Fibroblast of lung (primary cell): ENCODE measurements around the gene COBL. TPM values are rescaled to one million over a fixed set of nuclear protein-coding genes. Genes with fewer than 3 reads are reported as not detected.

Experiments
- DNase-seq, 2 donors: peaks; one replicate each; pipeline versions ENCODE4 v3.0.0 to v3.0.0-alpha.2; 2010; ENCODE audit warnings: low read depth in 2 of 2
- H2AFZ ChIP-seq: 2 replicates; pipeline ENCODE4 v1.5.1; 2012; ENCODE audit warnings: low read length, control low read depth, inconsistent platforms
- H3K27ac ChIP-seq: 2 replicates; pipeline ENCODE4 v1.5.1; 2011; ENCODE audit warnings: low read length, control low read depth; ENCODE audit not compliant: insufficient read depth
- H3K27me3 ChIP-seq: 2 replicates; pipeline ENCODE4 v1.5.1; 2011; ENCODE audit warnings: mild to moderate bottlenecking, low read length; ENCODE audit not compliant: control insufficient read depth, insufficient read depth
- H3K36me3 ChIP-seq: 2 replicates; pipeline ENCODE4 v1.5.1; 2011; ENCODE audit warnings: low read length; ENCODE audit not compliant: control insufficient read depth, insufficient read depth
- H3K4me1 ChIP-seq: 2 replicates; pipeline ENCODE4 v1.5.1; 2011; ENCODE audit warnings: low read length; ENCODE audit not compliant: control insufficient read depth, insufficient read depth; ENCODE audit errors: extremely low read depth
- H3K4me2 ChIP-seq: 2 replicates; pipeline ENCODE4 v1.5.1; 2011; ENCODE audit warnings: low read length, control low read depth; ENCODE audit not compliant: insufficient read depth; ENCODE audit errors: extremely low read depth
- H3K4me3 ChIP-seq, 4 experiments: fragments of 200-600 bp in 1 of 4; sonication (generic) in 1 of 4; replicated peaks in 1 of 4; 2 replicates each; pipeline ENCODE4 v1.5.1; 2011 to 2016; ENCODE audit warnings: low read length in 4 of 4, low read depth in 3 of 4, mild to moderate bottlenecking in 3 of 4, control low read depth in 2 of 4, inconsistent platforms in 1 of 4, mixed read lengths in 1 of 4; ENCODE audit not compliant: insufficient read depth in 1 of 4; ENCODE audit errors: control extremely low read depth in 1 of 4
- H3K79me2 ChIP-seq: 2 replicates; pipeline ENCODE4 v1.5.1; 2012; ENCODE audit warnings: mild to moderate bottlenecking, low read length, inconsistent platforms; ENCODE audit not compliant: control insufficient read depth, insufficient read depth
- H3K9ac ChIP-seq: 2 replicates; pipeline ENCODE4 v1.5.1; 2011; ENCODE audit warnings: mild to moderate bottlenecking, low read length, control low read depth; ENCODE audit not compliant: insufficient read depth
- H3K9me3 ChIP-seq: 2 replicates; pipeline ENCODE4 v1.5.1; 2012; ENCODE audit warnings: low read depth, low read length; ENCODE audit not compliant: control insufficient read depth, insufficient read depth
- H4K20me1 ChIP-seq: 2 replicates; pipeline ENCODE4 v1.5.1; 2011; ENCODE audit warnings: low read length; ENCODE audit not compliant: control insufficient read depth, insufficient read depth; ENCODE audit errors: extremely low read depth
- EZH2 ChIP-seq: IDR thresholded peaks from 2 replicates; pipeline ENCODE4 v1.5.1; 2012; ENCODE audit warnings: low read length, control low read depth, mild to moderate bottlenecking; ENCODE audit errors: missing control alignments
- polyA plus RNA-seq, 2 donors: library from polyadenylated mRNA; depleted of rRNA in 1 of 2; stranded (reverse) in 1 of 2; unstranded in 1 of 2; fragments of >200 nt; gene quantifications; 2 replicates each; pipeline ENCODE4 v1.2.1, GENCODE V29; 2011 to 2012; ENCODE audit warnings: missing spikeins in 1 of 2
- total RNA-seq: library from RNA; depleted of rRNA; stranded (reverse); fragments of >200 nt; gene quantifications from 2 replicates; pipeline ENCODE4 v1.2.1, GENCODE V29; 2014
- TF ChIP-seq, protein P1 (sequence below), 2 donors: IDR thresholded peaks in 1 of 2; conservative IDR thresholded peaks in 1 of 2; 1 replicate in 1 of 2; 2 replicates in 1 of 2; pipeline ENCODE4 v1.5.1; 2011 to 2012; ENCODE audit warnings: low read length in 2 of 2, control low read depth in 1 of 2, inconsistent platforms in 1 of 2, low read depth in 1 of 2, mild to moderate bottlenecking in 1 of 2

Gene COBL
- total and polyA plus RNA-seq, 2 donors (not counting 1 experiment from before 2014, with no cell fraction given), result 0.10 to 0.33 TPM

DNA sequence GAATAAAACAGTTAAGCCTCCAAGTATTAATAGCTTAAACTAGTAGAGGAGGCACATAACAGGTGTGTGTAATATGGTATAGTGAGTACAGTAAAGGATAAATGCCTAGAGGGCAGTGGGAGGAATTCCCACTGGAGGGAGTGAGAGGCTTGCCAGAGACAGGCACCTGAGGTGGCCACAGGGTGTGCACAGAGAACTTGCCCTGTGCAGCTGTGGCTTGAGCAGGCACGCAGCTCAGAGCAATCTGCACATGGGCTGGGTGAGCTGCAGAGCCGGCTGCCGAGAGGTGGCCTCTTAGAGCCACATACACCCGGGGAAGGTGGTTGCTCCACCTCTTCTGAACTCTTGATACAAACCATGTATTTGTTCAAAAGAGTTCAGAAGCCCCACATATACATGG lies 237.1 kb downstream of the COBL start:
- H3K9ac ChIP-seq, result no peak overlapping the region
- no peak overlapping the region for H3K4me3 ChIP-seq
- no peaks in the 10 kb centered on the region for H3K4me1 ChIP-seq
- peaks cover 2% of the 10 kb centered on the region for H3K27me3 ChIP-seq
- H3K27ac ChIP-seq, result no peak overlapping the region
- no peaks in the 10 kb centered on the region for H4K20me1 ChIP-seq
- H3K36me3 ChIP-seq, result no peaks in the 10 kb centered on the region
- no peak for DNase-seq
- H3K4me2 ChIP-seq, result no peak overlapping the region
- no peaks in the 10 kb centered on the region for H3K9me3 ChIP-seq
- no peaks in the 10 kb centered on the region for H3K79me2 ChIP-seq
- H2AFZ ChIP-seq, result no peak overlapping the region
- TF ChIP-seq EZH2, result no peak
- TF ChIP-seq, protein P1, sequence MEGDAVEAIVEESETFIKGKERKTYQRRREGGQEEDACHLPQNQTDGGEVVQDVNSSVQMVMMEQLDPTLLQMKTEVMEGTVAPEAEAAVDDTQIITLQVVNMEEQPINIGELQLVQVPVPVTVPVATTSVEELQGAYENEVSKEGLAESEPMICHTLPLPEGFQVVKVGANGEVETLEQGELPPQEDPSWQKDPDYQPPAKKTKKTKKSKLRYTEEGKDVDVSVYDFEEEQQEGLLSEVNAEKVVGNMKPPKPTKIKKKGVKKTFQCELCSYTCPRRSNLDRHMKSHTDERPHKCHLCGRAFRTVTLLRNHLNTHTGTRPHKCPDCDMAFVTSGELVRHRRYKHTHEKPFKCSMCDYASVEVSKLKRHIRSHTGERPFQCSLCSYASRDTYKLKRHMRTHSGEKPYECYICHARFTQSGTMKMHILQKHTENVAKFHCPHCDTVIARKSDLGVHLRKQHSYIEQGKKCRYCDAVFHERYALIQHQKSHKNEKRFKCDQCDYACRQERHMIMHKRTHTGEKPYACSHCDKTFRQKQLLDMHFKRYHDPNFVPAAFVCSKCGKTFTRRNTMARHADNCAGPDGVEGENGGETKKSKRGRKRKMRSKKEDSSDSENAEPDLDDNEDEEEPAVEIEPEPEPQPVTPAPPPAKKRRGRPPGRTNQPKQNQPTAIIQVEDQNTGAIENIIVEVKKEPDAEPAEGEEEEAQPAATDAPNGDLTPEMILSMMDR (conservative IDR thresholded peaks at IDR 0.05 in 1 of 2, IDR thresholded peaks at IDR 0.05 in 1 of 2; ENCODE audit: low read depth in 1 of 2, low read length in 2 of 2), result no peak

DNA sequence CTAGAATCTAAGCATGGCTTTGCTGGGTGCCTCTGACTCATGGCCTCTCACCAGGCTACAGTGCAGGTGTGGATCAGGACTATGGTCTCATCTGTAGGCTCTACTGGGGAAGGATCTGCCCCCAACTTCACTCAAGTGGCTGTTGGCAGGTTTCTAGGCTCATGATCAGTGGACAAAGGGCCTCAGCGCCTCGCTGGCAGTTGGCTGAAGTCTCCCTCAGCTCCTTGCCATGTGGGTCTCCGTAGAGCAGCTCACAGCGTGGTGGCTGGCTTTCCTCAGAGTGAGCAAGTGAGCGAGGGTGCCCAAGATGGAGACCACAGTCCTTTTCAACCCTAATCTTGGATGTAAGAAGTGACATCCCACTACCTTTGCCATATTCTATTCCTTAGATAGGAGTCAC lies 238.0 kb downstream of the COBL start:
- TF ChIP-seq, protein P1 (conservative IDR thresholded peaks at IDR 0.05 in 1 of 2, IDR thresholded peaks at IDR 0.05 in 1 of 2; ENCODE audit: low read depth in 1 of 2, low read length in 2 of 2), result no peak
- TF ChIP-seq EZH2, result no peak
- Histone ChIP-seq H3K4me2 (no peak overlapping the region), H4K20me1 (no peaks in the 10 kb centered on the region), H3K79me2 (no peaks in the 10 kb centered on the region), H3K9ac (no peak overlapping the region), H3K4me1 (no peaks in the 10 kb centered on the region), H3K4me3 (no peak overlapping the region), H3K9me3 (no peaks in the 10 kb centered on the region), H3K27me3 (peaks cover 2% of the 10 kb centered on the region), H3K36me3 (no peaks in the 10 kb centered on the region), H3K27ac (no peak overlapping the region), H2AFZ (no peak overlapping the region)
- no peak for DNase-seq

DNA sequence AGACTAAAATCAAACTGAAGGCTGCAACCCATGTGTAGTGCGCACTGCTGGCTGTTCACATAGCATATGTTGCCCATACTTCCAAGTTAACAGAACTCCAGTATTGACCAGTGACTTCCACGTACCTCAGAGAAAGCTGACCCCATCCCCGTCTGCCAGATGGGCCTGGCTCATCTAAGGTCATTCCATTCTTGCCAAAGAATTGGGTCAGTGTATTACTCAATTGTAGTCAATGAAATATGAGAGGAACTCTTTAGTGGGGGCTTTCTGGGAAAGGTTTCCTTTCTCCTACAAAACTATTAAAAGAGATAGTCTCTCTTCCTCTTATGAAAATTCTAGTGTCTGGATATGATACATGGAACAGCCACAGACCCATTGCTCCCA lies 238.6 kb downstream of the COBL start:
- H3K36me3 ChIP-seq, result no peaks in the 10 kb centered on the region
- no peak overlapping the region for H3K9ac ChIP-seq
- no peaks in the 10 kb centered on the region for H3K9me3 ChIP-seq
- no peak overlapping the region for H2AFZ ChIP-seq
- H3K27me3 ChIP-seq, result peaks cover 2% of the 10 kb centered on the region
- DNase-seq, result peak in 1 of 2 donors; percentile 4
- no peak overlapping the region for H3K27ac ChIP-seq
- no peaks in the 10 kb centered on the region for H3K79me2 ChIP-seq
- TF ChIP-seq, protein P1 (conservative IDR thresholded peaks at IDR 0.05 in 1 of 2, IDR thresholded peaks at IDR 0.05 in 1 of 2; ENCODE audit: low read depth in 1 of 2, low read length in 2 of 2), result no peak
- no peak for TF ChIP-seq EZH2
- H3K4me3 ChIP-seq, result no peak overlapping the region
- H3K4me1 ChIP-seq, result no peaks in the 10 kb centered on the region
- no peak overlapping the region for H3K4me2 ChIP-seq
- H4K20me1 ChIP-seq, result no peaks in the 10 kb centered on the region
